Measurements from ENCODE around the gene SUPT4H1.

Gene SUPT4H1

GRCh38 chr17:58339755-58340404 lies 12.1 kb downstream of the SUPT4H1 start:
- H3K9ac ChIP-seq (ENCODE audit: low read length), result peak overlapping the region; percentile 99
- H3K4me3 ChIP-seq (ENCODE audit: low read length), result peak overlapping the region; percentile 80

GRCh38 chr17:58338841-58339754 lies 12.9 kb downstream of the SUPT4H1 start:
- H3K79me2 ChIP-seq (ENCODE audit: low read length), result peaks cover 92% of the 10 kb centered on the region
- peak overlapping the region; percentile 99 for H3K9ac ChIP-seq (ENCODE audit: low read length)
- peaks cover 14% of the 10 kb centered on the region for H3K36me3 ChIP-seq (replicated peaks; ENCODE audit: low read depth, low read length)
- H3K9me3 ChIP-seq (ENCODE audit: insufficient read depth, low read length), result peaks cover 5% of the 10 kb centered on the region; the same call in 1 of the 2 replicates
- peak overlapping the region; percentile 80 for H3K4me3 ChIP-seq (ENCODE audit: low read length)
- no peaks in the 10 kb centered on the region for H3K27me3 ChIP-seq (ENCODE audit: low read depth, low read length)
- no peaks in the 10 kb centered on the region for H4K20me1 ChIP-seq (ENCODE audit: insufficient read depth, low read length)
- peak overlapping the region; percentile 99 for H3K27ac ChIP-seq (ENCODE audit: low read length)
- H3K4me1 ChIP-seq (ENCODE audit: low read length), result peaks cover 90% of the 10 kb centered on the region
- H2AFZ ChIP-seq (ENCODE audit: low read depth, low read length), result no peak overlapping the region
- H3K4me2 ChIP-seq (ENCODE audit: low read length), result peak overlapping the region; percentile 96
- TF ChIP-seq CTCF (IDR thresholded peaks at IDR 0.05; ENCODE audit: low read depth, low read length) (no peak), EZH2phosphoT487 (IDR thresholded peaks at IDR 0.05; ENCODE audit: low read depth) (no peak)

More at GRCh38 chr17:58339755-58340404, 12.1 kb downstream of the SUPT4H1 start:
- peaks cover 89% of the 10 kb centered on the region for H3K4me1 ChIP-seq (ENCODE audit: low read length)
- H3K27ac ChIP-seq (ENCODE audit: low read length), result peak overlapping the region; percentile 99
- TF ChIP-seq CTCF (IDR thresholded peaks at IDR 0.05; ENCODE audit: low read depth, low read length) (no peak), EZH2phosphoT487 (IDR thresholded peaks at IDR 0.05; ENCODE audit: low read depth) (no peak)
- H3K27me3 ChIP-seq (ENCODE audit: low read depth, low read length), result no peaks in the 10 kb centered on the region
- peaks cover 5% of the 10 kb centered on the region; the same call in 1 of the 2 replicates for H3K9me3 ChIP-seq (ENCODE audit: insufficient read depth, low read length)
- no peaks in the 10 kb centered on the region for H4K20me1 ChIP-seq (ENCODE audit: insufficient read depth, low read length)
- H3K4me2 ChIP-seq (ENCODE audit: low read length), result peak overlapping the region; percentile 96
- H3K79me2 ChIP-seq (ENCODE audit: low read length), result peaks cover 90% of the 10 kb centered on the region
- H2AFZ ChIP-seq (ENCODE audit: low read depth, low read length), result no peak overlapping the region
- peaks cover 14% of the 10 kb centered on the region for H3K36me3 ChIP-seq (replicated peaks; ENCODE audit: low read depth, low read length)

GRCh38 chr17:58338454-58338840 lies 13.6 kb downstream of the SUPT4H1 start:
- Histone ChIP-seq H3K9ac (ENCODE audit: low read length) (peak overlapping the region; percentile 99), H3K4me1 (ENCODE audit: low read length) (peaks cover 90% of the 10 kb centered on the region), H3K79me2 (ENCODE audit: low read length) (peaks cover 92% of the 10 kb centered on the region), H3K36me3 (replicated peaks; ENCODE audit: low read depth, low read length) (peaks cover 14% of the 10 kb centered on the region), H3K9me3 (ENCODE audit: insufficient read depth, low read length) (peaks cover 5% of the 10 kb centered on the region; the same call in 1 of the 2 replicates), H4K20me1 (ENCODE audit: insufficient read depth, low read length) (no peaks in the 10 kb centered on the region), H2AFZ (ENCODE audit: low read depth, low read length) (no peak overlapping the region), H3K4me3 (ENCODE audit: low read length) (peak overlapping the region; percentile 80), H3K27ac (ENCODE audit: low read length) (peak overlapping the region; percentile 99), H3K27me3 (ENCODE audit: low read depth, low read length) (no peaks in the 10 kb centered on the region), H3K4me2 (ENCODE audit: low read length) (peak overlapping the region; percentile 96)
- TF ChIP-seq CTCF (IDR thresholded peaks at IDR 0.05; ENCODE audit: low read depth, low read length) (peak; percentile 47), EZH2phosphoT487 (IDR thresholded peaks at IDR 0.05; ENCODE audit: low read depth) (no peak)

Measured in OCI-LY3 (cell line).